Renal cortical epithelial cell (primary cell): ENCODE results near the gene MUC20. TPM values are rescaled to one million over a fixed set of nuclear protein-coding genes. Genes with fewer than 3 reads are reported as not detected.
"Not testable (repeated sequence)": the region's sequence is repeated elsewhere in the genome, so short reads cannot be mapped to it uniquely, and the experiment has no call there.

ENCODE experiments used
- DNase-seq: peaks from one replicate; pipeline ENCODE4 v3.0.0-alpha.2; 2011; ENCODE audit warnings: low read depth
- total RNA-seq: library from RNA; depleted of rRNA; stranded (reverse); fragments of >200 nt; gene quantifications from 2 replicates; pipeline ENCODE4 v1.2.3, GENCODE V29; 2014

MUC20 gene
- total RNA-seq, 1 donor from 2014 or later = 1.1 TPM

DNA sequence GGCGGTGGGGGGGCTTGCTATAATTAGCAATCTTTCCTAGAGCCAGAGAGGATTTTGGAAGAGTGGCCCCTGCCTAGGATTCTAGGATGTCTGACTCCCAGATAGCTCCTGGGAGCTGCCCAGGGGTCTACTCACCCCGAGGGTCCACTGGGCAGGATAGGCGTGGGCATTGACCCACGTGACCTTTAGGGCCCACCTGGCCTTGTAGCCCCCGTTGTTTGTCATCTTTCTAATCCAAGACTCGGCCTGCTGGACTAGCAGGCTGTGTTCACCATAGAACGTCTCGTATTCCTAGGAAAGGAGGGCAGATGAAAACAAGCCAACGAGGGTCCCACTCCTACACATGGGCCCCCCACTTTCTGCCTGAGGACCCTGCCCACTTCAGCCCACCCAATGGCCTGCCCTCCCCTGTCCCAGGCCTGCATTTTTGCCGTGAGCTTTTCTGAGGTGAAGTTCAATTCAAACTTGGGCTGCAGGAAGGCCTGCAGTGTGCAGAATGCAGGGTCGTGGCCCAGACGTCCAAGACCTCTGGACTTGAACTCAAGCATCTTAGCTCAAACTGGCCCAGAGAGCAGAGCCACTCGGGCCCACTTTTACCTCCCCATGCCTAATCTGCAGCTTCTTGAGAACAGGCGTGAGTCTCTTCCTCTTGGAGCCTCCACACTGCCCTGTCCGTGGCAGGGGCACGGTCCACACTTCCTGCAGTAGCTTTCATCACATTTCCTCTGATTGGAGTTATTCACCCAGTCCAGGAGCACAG lies 49.5 kb downstream of the MUC20 start:
- no peak for DNase-seq

DNA sequence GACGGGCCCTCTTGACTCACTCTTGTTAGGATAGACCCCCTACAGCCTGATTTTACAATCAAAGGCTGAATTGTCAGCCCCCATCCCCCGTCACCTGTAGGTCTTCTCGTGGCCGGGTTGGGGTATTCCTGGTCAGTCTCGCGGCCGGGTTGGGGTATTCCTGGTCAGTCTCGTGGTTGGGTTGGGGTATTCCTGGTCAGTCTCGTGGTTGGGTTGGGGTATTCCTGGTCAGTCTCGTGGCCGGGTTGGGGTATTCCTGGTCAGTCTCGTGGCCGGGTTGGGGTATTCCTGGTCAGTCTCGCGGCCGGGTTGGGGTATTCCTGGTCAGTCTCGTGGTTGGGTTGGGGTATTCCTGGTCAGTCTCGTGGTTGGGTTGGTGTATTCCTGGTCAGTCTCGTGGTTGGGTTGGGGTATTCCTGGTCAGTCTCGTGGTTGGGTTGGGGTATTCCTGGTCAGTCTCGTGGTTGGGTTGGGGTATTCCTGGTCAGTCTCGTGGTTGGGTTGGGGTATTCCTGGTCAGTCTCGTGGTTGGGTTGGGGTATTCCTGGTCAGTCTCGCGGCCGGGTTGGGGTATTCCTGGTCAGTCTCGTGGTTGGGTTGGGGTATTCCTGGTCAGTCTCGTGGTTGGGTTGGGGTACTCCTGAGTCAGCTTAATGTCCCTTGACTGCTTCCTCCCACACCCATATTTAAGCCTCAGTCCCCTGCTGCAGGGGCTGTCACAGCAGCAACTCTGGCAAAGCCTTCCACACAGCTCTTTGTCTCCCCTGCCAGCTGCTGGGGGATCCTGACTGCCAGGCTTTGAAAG lies 50.3 kb downstream of the MUC20 start:
- not testable (repeated sequence) for DNase-seq

DNA sequence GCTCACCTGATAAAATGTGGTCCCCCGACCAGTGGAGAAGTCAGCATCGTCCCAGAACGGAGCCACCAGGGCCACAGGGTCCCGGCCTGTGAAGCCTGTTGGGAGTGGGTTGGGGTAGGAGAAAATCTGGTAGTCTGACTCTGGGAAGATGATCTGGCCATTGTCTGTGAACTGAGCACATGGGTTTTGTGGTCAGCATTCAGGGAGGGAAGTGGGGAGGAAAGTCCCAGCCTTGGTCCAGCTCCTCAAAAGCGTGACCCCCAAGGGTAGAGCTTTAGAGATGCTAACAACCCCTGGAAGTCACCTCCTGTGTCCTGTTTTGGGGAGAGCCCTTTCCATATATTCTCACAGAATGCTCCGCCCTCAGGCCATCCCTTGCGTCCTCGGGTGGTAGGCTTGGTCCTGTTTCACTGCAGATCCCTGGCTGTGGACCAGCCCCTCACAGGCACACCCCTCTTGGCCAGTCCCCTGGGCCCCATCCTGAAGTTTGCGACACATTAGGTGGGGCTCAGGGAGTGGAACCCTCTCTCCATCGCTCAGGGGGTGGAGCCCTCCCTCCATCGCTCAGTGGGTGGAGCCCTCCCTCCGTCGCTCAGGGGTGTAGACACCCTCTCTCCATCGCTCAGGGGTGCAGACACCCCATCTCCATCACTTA lies 51.0 kb downstream of the MUC20 start:
- no peak for DNase-seq

GRCh38 chr3:195773956-195774537 lies 53.3 kb downstream of the MUC20 start:
- no peak for DNase-seq

DNA sequence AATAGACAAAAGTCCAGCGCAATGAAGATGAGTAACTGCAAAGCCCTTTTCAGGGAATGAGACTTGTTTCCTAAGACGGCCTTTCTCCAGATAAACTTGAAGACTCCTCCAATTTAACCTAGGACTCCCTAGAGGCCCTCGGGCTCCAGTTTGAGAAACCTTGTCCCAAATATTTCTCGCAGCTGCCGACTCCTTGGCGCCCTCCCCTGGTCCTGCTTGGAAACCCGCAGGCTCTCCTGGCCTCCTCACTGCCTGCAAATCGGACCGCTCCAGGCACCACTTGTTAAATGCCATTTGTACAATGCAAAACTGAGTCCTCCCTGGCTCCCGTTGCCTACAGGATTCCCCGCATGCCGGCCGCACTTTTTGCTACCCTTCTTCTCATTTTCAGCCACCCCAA lies 54.1 kb downstream of the MUC20 start:
- DNase-seq = no peak

DNA sequence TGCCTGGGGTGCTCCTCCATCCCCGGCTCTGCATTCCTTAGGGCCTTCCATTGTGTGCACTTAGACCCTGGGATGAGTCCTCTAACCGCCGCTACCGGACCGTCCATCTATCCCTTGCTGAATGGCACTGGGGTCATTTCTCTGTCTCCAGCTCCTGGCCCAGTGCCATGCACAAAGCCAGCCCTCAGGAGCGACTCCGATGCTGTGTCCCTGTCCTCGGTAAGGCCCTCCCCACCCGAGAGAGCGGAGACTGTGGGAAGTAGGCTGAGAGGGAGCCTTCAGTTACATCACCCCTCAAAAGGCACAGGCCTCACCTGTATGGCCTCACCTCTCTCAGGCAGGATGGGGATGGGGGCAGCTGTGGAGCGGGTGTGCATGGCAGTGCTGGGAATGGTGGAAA lies 57.2 kb downstream of the MUC20 start:
- no peak for DNase-seq

DNA sequence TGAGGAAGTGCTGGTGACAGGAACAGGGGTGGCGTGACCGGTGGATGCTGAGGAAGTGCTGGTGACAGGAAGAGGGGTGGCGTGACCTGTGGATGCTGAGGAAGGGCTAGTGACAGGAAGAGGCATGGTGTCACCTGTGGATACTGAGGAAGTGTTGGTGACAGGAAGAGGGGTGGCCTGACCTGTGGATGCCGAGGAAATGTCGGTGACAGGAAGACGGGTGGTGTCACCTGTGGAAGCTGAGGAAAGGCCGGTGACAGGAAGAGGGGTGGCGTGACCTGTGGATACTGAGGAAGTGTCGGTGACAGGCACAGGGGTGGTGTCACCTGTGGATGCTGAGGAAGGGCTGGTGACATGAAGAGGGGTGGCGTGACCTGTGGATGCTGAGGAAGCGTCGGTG lies 60.5 kb downstream of the MUC20 start:
- not testable (repeated sequence) for DNase-seq

Other genes starting within 250 kb of the MUC20 start
- gene PPP1R2, start 177.7 kb upstream of the MUC20 start, total RNA-seq = 106 and 150 TPM in 2 replicates
- not detected in 2 replicates for gene APOD, start 137.0 kb upstream of the MUC20 start, total RNA-seq
- gene MUC4, start 91.0 kb downstream of the MUC20 start, total RNA-seq = 0.05 and 3.5 TPM in 2 replicates
- 1.9 and 5.2 TPM in 2 replicates for gene TNK2, start 187.6 kb downstream of the MUC20 start, total RNA-seq